Adrenal gland (tissue), 12 donors: Measurements from ENCODE around the gene OR2A25. TPM values are rescaled to one million over a fixed set of nuclear protein-coding genes. Genes with fewer than 3 reads are reported as not detected.

Experiments
- DNase-seq, 7 donors: peaks; one replicate each; pipeline ENCODE4 v3.0.0-alpha.2; 2019 to 2020
- H3K27ac ChIP-seq, 5 donors: fragments of 200-600 bp; sonication (generic) in 4 of 5; 1 replicate in 3 of 5; 2 replicates in 2 of 5; pipeline versions ENCODE4 v1.5.1 to v1.8.0; 2016 to 2020; ENCODE audit warnings: mild to moderate bottlenecking in 1 of 5
- H3K27me3 ChIP-seq: fragments of 200-600 bp; 2 replicates; pipeline ENCODE4 v1.8.0; 2021
- H3K36me3 ChIP-seq, 2 donors: fragments of 200-600 bp; replicated peaks in 1 of 2; 1 replicate in 1 of 2; 2 replicates in 1 of 2; pipeline versions ENCODE4 v1.5.1 to v1.8.0; 2018 to 2022
- H3K4me1 ChIP-seq, 2 donors: fragments of 200-600 bp; replicated peaks in 1 of 2; 1 replicate in 1 of 2; 2 replicates in 1 of 2; pipeline versions ENCODE4 v1.5.1 to v1.8.0; 2018 to 2021
- H3K4me3 ChIP-seq, 4 donors: fragments of 200-600 bp; sonication (generic) in 3 of 4; one replicate each; pipeline ENCODE4 v1.5.1; 2016 to 2018
- H3K9me3 ChIP-seq, 3 donors: fragments of 200-600 bp; sonication (generic) in 1 of 3; replicated peaks in 1 of 3; 1 replicate in 2 of 3; 2 replicates in 1 of 3; pipeline versions ENCODE4 v1.5.1 to v1.8.0; 2016 to 2021
- POLR2A ChIP-seq, 2 donors: fragments of 450-650 bp; IDR thresholded peaks; one replicate each; pipeline ENCODE4 v1.6.1; 2017; ENCODE audit warnings: antibody characterized with exemption in 2 of 2, mild to moderate bottlenecking in 2 of 2, moderate library complexity in 1 of 2
- WGBS, 4 donors: extraction: QIAGEN DNeasy Blood & Tissue Kit in 2 of 4; methylation state at CpG; one replicate each; pipeline versions ENCODE4 v1.1.5 to v1.1.7; 2013 to 2017; 5-methylcytosine and 5-hydroxymethylcytosine counted together
- intact Hi-C, 2 donors: fragments of 100-400 bp; cut with DNase I; formaldehyde crosslinking; loops; one replicate each; pipeline versions ENCODE4 v1.14.1 to v1.15.0; 2022 to 2023
- polyA plus RNA-seq, 3 donors: library from polyadenylated mRNA; stranded (reverse); fragments of 200-250 nt in 2 of 3; fragments of 350-450 nt in 1 of 3; fragmentation: Illumina TruSeq in 1 of 3; extraction: RNeasy Lipid Tissue Mini Kit (QIAGEN cat#74804) in 1 of 3; gene quantifications; one replicate each; pipeline ENCODE4 v1.2.3, GENCODE V29; 2013 to 2014
- total RNA-seq, 9 donors: library from RNA; depleted of rRNA in 4 of 9; stranded (reverse); fragments of >200 nt in 4 of 9; fragments of 120-200 nt in 1 of 9; fragmentation: NEBNext Ultra II Directional in 1 of 9; extraction: Animal tissue kit (Norgen Biotek cat#: 25700) in 1 of 9; gene quantifications; one replicate each; pipeline versions ENCODE4 v1.1.0 to v1.2.4, GENCODE V29; 2013 to 2023
- TF ChIP-seq, protein P1 (sequence below), 6 experiments: fragments of 450-650 bp in 4 of 6; fragments of 200-600 bp in 2 of 6; sonication (generic) in 1 of 6; IDR thresholded peaks; 1 replicate in 5 of 6; 2 replicates in 1 of 6; pipeline versions ENCODE4 v1.5.1 to v1.8.0; 2016 to 2021; ENCODE audit warnings: antibody characterized with exemption in 6 of 6, mild to moderate bottlenecking in 2 of 6, moderate library complexity in 1 of 6
- donor health status: healthy with polysubstance abuse.
- donor health status: Bipolar disorder and iron deficiency.
- donor health status: DM: yes; HTN: yes; CAD: no.
- donor health status: DM: no; HTN: no; CAD: no.
- donor health status: DM: no; HTN: no; CAD: no.
- donor health status: DM: yes; HTN: yes; CAD: no.

The OR2A25 gene
- total and polyA plus RNA-seq, 12 donors: not detected

DNA sequence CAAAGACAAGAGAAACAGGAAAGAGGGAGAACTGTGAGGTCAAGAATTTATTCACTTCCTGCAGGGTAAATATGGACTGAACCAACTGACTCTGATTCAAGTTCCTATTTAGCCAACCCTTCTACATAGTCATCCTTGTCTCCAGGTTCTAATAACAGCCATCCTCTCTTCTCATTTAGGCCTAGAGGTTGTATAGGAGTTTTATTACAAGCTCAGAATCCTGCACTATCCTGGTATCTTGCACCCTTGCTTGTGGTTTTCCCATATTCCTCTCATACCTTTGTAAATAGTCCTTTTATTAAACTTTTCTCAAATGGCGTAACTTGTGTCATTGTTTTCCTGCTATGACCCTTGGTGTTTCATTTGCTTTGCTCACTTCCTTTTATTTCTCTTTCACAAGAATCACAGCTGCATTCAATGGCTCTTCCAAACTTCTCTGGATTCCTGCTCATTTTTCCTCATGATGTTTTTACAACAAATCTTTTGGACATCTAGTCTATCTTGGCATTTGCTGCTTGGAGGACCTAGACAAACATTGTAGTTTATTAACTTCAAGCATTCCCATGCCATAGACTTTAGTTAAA is 33.2 kb upstream of the OR2A25 start:
- no peak for DNase-seq
- Histone ChIP-seq H3K4me1 (no peaks in the 10 kb centered on the region), H3K36me3 (no peaks in the 10 kb centered on the region), H3K4me3 (no peak overlapping the region), H3K27ac (no peak overlapping the region), H3K27me3 (no peaks in the 10 kb centered on the region), H3K9me3 (no peaks in the 10 kb centered on the region)
- intact Hi-C loops: no loop called here
- 30 to 94% (median 63%) methylated on average over 1 of the region's 1 CpG for WGBS, 4 donors
- TF ChIP-seq POLR2A (IDR thresholded peaks at IDR 0.05): no peak
- TF ChIP-seq, protein P1, sequence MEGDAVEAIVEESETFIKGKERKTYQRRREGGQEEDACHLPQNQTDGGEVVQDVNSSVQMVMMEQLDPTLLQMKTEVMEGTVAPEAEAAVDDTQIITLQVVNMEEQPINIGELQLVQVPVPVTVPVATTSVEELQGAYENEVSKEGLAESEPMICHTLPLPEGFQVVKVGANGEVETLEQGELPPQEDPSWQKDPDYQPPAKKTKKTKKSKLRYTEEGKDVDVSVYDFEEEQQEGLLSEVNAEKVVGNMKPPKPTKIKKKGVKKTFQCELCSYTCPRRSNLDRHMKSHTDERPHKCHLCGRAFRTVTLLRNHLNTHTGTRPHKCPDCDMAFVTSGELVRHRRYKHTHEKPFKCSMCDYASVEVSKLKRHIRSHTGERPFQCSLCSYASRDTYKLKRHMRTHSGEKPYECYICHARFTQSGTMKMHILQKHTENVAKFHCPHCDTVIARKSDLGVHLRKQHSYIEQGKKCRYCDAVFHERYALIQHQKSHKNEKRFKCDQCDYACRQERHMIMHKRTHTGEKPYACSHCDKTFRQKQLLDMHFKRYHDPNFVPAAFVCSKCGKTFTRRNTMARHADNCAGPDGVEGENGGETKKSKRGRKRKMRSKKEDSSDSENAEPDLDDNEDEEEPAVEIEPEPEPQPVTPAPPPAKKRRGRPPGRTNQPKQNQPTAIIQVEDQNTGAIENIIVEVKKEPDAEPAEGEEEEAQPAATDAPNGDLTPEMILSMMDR (IDR thresholded peaks at IDR 0.05): no peak

DNA sequence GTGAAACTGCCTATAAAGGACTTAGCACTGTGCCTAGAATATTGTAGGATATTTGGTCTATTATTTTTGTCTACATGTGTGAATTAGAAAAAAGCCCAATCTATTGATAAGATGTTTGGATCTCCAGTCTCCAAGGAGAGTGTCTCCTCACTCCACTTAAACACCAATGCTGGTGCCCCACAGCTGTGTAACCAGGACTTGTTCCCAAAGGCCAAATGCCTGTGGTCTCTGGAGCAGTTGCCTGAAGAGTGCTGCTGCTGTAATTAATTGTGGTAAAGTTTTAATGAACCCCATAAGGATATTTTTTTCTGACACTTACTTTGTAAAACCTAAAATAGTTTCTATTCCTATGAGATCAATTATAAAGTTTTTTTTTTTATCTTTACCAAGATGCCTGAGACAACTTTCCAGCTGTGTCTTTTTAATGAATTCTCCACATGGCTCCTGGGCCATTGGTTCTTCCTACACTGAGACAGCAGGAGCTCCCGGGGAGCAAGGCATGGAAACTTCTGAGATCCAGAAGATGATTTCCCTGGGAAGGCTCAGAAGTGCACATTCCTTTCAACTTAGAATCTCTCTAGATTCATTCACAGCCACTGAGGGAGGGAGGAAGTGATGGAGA is 32.1 kb upstream of the OR2A25 start:
- H3K27ac ChIP-seq: no peak overlapping the region
- intact Hi-C loops: no loop called here
- DNase-seq: no peak
- WGBS, 4 donors: 73 to 86% (median 82%) methylated on average over 1 of the region's 1 CpG
- H3K4me3 ChIP-seq: no peak overlapping the region
- H3K4me1 ChIP-seq: no peaks in the 10 kb centered on the region
- H3K9me3 ChIP-seq: no peaks in the 10 kb centered on the region
- H3K27me3 ChIP-seq: no peaks in the 10 kb centered on the region
- no peaks in the 10 kb centered on the region for H3K36me3 ChIP-seq
- TF ChIP-seq, protein P1 (IDR thresholded peaks at IDR 0.05): no peak
- no peak for TF ChIP-seq POLR2A (IDR thresholded peaks at IDR 0.05)

DNA sequence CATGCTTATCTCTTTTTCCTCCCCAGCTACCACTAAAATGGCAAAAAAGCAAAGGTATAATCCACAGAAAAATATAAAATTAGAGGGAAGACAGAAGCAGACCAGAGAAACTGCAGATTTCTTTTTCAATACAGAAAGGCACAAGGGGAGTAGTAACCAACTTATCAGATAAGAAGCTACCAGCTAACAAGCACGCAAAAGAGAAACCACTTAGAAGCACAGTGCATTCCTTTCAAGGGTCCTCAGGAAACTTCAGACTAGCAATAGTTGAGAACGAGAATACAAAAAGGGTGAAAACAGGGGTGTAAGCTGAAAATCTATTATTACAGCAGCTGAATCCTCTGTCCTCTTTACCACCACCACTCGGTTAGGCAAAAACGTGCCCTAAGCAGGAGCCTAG is 30.7 kb upstream of the OR2A25 start:
- H3K36me3 ChIP-seq: no peaks in the 10 kb centered on the region
- 60 to 76% (median 72%) methylated on average over 4 of the region's 4 CpGs for WGBS, 4 donors
- H3K27ac ChIP-seq: no peak overlapping the region
- no peaks in the 10 kb centered on the region for H3K27me3 ChIP-seq
- no peak for DNase-seq
- intact Hi-C loops: no loop called here
- H3K4me1 ChIP-seq: no peaks in the 10 kb centered on the region
- H3K4me3 ChIP-seq: no peak overlapping the region
- H3K9me3 ChIP-seq: no peaks in the 10 kb centered on the region
- TF ChIP-seq, protein P1 (IDR thresholded peaks at IDR 0.05): no peak
- TF ChIP-seq POLR2A (IDR thresholded peaks at IDR 0.05): no peak

DNA sequence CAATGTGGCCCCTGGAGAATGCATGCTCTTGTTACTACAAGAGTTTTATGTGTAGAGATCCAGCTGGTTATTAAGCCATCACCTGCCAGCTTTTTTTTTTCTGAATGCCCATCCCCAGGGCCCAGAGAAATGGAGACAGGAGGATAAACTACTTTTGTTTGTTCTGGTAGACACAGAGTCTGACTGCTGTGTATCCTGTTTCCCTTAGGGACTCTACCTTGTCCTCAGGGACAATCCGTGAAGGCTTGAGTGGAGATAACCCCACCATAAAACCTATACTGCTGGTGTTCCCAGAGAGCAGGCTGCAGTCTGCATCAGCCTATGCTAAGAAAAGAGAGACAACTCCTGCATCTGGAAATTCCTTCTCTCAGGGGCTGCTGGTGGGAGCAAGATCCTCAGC is 21.0 kb upstream of the OR2A25 start, which contains the start of gene OR2A5:
Gene OR2A5, plus strand, starts transcription at position 301 of the 400 bp plus-strand sequence. CDS start 1,454 bp downstream, outside the sequence.
- no peaks in the 10 kb centered on the region for H3K36me3 ChIP-seq
- DNase-seq: no peak
- intact Hi-C loops: no loop called here
- H3K27me3 ChIP-seq: no peaks in the 10 kb centered on the region
- H3K27ac ChIP-seq: no peak within 1 kb of the TSS
- 57 to 66% (median 61%) methylated on average over 1 of the region's 1 CpG for WGBS, 4 donors
- H3K4me1 ChIP-seq: no peaks in the 10 kb centered on the region
- TF ChIP-seq POLR2A (IDR thresholded peaks at IDR 0.05): no peak
- TF ChIP-seq, protein P1 (IDR thresholded peaks at IDR 0.05): no peak
- no peak within 1 kb of the TSS for H3K4me3 ChIP-seq
- H3K9me3 ChIP-seq: no peaks in the 10 kb centered on the region
